GM21367 (cell line): ENCODE results near the gene TRPM6.

Source experiments
- ATAC-seq: cut with Tn5 transposase; IDR thresholded peaks from one replicate; pipeline ENCODE4 v1.9.1; 2021; ENCODE audit not compliant: unreplicated experiment

TRPM6 gene

GRCh38 chr9:74777136-74777879 is 110.4 kb downstream of the TRPM6 start:
- ATAC-seq, result peak; percentile 72

DNA sequence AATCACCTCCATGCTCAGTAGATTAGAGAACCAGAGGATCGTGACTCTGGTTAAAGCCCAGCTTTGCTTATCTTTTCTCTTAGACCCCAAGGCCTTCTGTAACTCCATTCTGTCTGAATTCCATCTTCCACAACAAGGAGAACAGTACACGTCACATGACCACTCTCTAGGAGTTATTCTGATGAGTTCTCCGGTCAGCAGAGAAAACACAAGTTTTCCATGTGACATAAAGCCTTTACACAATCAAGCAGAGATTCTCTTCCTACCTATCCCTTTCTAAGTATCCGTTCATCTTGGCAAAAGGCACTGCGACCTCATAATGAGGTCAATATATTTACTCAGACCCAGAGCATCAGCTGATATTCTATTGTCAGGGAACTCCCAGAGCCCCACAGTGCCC is 112.3 kb downstream of the TRPM6 start:
- ATAC-seq, result no peak

- ATAC-seq, result peak; percentile 53
Measured at GRCh38 chr9:74773886-74774479, 113.7 kb downstream of the TRPM6 start.

DNA sequence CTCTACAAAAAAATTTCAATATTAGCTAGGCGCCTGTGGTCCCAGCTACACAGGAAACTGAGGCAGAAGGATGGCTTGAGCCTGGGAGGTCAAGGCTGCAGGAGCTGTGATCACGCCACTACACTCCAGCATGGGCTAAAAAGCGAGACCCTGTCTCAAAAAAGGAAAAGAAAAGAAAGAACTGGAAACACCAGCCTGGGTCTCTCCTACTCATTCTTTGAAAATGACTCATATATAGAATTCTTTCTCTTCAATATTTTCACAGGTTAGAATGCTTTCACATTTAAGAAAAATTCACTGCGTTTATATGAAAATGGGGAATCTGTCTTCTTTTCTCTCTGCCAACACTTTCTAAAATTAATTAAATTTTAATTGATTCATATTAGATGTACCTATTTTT is 115.6 kb downstream of the TRPM6 start:
- ATAC-seq, result no peak

DNA sequence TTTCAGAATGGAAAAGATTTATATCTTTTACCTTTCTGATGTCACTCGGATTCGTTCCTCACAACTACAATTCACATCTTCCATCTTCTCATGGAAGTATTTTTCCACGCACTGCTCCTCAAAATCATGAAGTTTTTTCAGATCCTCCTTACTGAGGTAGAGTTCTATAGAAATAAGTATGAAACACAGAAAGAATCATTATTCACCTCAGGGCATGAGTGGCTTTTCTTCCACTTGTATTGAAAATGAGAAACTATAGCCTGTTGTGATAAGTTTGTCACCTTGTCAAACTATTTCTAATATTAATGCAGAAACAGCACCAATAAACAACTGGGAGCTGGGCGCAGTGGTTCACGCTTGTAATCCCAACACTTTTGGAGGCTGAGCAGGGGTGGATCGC is 116.0 kb downstream of the TRPM6 start:
- ATAC-seq, result no peak

DNA sequence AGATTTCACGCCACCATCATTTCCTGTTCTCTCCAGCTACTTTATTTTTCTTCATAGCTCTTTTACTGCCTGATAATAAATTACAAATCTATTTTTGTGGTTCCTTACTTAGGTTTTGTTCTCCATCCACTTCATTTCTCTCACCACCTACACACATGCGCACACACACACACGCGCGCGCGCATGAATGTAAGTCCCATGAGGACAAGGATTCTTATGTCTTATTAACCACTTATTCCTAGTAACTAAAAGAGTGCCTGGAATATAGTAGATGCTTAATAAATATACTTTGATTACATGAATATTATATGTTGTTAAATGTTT is 116.5 kb downstream of the TRPM6 start:
- no peak for ATAC-seq

DNA sequence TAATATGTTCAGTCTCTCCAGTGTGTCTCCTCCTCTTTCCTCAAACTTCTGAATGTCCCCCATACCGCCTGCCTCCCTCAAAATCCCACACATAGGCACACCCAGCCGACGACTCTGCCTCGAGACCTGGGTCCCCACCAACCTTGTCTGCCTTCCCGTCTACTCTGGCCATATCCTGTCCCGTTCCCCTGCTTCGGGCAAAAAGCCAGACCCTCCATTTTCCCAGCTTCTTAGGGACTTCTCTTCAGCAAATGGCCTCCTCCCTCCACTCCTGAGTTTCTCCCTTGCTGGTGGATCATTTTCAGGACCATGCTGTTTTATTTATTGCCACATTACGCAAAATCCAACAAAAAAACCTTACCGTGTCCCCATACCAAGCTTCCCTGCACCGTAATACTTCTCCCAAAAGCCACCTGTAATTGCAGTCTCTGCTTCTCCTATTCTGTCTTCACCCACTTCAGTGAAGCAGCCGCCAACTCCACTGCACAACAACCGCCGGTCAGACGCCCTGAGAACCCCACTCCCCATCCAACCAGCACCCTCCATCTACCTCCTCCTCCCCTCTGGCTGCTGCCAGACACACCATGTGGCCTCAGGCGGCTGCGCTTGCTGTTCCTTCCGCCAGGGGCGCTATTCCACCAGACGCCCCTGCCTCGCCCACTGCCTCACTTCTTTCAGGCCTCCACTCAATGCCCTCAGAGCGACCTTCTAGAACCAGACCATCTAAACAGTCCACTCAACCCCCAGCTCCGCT is 117.0 kb downstream of the TRPM6 start:
- peak; percentile 59 for ATAC-seq

DNA sequence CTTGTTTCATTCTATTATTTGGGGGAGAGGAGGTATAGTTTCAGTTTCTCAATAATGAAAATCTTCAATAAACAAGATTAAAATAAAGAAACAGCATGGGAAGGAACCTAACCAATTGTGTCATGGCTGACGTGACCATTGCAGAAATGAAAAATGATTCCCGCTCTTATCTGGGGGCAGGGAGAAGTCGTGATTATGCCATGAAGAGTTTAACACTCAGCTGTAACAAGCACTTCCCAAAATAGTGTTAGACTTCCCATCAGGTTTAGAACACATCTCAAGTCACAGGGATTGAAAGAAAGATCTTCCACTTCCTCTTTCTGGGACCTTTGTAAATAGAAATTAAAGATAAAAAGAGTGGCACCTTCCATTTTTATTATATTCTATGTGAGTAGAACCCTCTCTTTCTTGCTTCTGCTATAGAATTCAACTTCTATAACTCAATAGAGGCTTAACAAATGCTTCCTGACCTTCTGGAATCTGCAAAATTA is 122.2 kb downstream of the TRPM6 start:
- ATAC-seq, result no peak

GRCh38 chr9:74762950-74763349 is 124.8 kb downstream of the TRPM6 start:
- ATAC-seq, result no peak

GRCh38 chr9:74760031-74760700 is 127.6 kb downstream of the TRPM6 start:
- ATAC-seq, result no peak

DNA sequence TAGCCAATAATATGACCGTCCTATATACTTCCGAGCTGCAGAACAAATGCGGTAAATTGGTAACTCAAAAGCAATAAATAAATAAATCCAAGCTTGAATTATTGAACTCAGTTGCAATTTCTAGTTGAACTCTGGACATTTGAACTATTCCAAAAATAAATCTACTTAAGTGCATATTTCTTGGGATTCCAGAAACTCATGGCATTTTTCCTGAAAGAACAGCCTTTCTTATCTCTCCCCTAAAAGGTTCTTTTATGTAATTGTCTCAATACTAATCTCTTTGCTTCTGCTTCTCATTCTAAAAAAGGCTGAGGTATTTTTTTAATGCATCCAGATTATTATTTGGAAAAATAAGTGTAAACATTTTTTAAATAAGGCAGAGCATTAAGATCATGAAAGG is 131.7 kb downstream of the TRPM6 start:
- ATAC-seq, result no peak

GRCh38 chr9:74755355-74755754 is 132.4 kb downstream of the TRPM6 start:
- no peak for ATAC-seq

DNA sequence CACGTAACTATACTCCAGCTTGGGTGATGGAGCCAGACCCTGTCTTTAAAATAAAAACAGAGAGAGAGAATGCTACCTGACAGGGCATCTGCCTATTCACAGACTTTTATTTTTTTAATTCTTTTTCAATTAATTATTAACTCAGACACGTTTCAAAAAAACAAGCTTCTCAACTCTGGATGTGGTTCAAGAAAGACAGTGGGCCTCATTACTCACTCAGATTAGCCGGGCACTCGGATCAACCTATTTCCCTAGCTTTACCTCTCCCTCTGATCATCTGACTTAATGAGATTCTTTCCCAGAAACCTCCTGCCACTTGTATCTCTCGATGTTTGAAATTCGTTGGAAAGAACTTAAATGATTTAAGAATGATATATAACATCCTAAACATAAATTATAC is 134.1 kb downstream of the TRPM6 start:
- ATAC-seq, result no peak

DNA sequence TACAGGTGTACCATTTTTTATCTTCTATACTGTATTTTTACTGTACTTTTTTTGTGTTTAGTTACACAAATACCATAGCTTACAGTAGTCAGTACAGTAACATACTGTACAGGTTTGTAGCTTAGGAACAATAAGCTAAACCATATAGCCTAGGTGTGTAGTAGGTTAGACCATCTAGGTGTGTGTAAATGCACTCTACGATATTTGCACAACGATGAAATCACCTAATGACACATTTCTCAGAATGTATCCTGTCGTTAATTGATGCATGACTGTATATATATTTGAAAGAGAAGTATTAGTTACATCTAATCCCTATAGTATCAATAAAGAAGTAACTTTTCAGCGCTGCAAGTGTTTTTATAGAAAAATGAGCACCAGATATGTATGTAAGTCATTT is 138.8 kb downstream of the TRPM6 start:
- ATAC-seq, result no peak

DNA sequence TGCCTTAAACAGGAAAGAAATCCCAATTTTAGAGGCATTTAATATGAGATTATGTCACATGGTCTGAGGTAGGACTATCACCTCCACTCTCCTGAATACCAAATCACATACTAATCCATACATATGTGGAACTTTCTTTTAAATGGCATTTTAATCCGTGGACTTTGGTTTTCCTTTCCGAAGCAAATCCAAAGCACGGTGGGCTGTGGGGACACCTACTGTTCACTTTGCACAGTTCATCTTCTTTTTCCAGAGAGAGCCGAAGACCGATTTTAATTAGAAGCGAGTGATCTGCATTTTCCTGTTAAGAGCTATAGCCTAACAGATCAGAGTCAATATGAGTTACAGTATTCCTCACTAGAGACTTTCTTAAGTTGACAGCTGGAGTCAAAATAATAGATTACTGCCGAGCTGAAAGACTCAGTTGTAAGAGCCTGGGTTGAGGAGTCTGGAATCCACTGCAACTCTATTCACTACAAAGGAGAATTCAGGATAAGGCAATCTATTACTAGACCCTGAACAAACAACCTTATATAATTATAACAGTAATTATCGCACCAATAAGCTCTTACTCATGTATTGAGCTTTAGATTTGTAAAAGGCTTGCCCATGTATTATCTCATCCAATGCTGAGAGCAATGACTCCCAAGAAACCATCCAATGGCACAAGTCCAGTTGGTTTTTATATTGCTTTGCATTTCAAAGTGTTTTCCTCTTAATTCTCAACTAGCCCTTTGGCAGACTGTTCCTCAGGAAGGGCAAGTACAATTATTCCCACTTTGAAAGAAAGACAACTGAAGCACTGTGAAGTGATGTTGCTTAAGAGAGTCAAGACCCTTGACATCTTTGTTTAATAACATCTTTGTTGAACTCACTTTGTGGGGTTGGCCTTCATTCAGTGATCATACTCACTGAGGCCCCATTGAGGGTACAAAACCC is 144.7 kb downstream of the TRPM6 start:
- peak; percentile 71 for ATAC-seq

GRCh38 chr9:74742191-74742790 is 145.4 kb downstream of the TRPM6 start:
- no peak for ATAC-seq

DNA sequence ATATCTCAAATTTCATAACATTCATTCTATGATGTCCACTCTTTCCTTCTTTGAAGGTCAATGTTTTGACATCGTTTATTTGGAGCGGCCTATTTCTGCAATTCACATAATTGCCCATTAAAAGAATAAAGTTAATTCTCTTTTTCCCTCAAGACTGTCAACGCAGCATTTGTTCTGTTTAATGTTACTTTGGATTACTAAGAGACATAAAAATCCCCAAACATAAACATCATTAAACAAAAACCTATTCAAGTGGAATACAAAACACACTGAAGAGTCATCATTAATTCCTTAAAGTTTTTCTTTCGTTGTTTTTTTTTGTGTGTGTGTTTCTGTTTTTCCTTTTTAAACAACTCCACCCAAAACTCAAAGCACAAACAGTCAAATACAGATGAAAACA is 151.1 kb downstream of the TRPM6 start:
- no peak for ATAC-seq

DNA sequence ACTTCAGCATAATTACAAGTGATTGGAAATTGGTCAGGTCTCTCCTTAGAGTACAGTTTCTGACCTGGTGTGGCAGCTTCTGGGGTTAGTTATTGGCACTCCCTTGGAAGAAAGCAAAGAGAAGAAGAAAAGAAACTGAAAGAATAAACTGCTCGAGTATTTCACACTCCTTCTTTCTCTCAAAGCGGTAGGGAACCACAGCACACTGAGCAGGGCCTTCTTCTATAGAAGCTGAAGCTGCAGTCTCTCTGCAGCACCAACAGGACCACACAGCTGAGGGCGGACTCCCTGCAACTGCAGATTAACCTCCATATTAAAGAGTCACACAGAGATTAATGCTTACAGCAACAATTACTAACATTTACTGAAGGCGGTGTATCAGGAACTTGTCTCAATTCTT is 152.0 kb downstream of the TRPM6 start:
- peak; percentile 71 for ATAC-seq

- ATAC-seq, result no peak
Measured at GRCh38 chr9:74729136-74729695, 158.5 kb downstream of the TRPM6 start.

DNA sequence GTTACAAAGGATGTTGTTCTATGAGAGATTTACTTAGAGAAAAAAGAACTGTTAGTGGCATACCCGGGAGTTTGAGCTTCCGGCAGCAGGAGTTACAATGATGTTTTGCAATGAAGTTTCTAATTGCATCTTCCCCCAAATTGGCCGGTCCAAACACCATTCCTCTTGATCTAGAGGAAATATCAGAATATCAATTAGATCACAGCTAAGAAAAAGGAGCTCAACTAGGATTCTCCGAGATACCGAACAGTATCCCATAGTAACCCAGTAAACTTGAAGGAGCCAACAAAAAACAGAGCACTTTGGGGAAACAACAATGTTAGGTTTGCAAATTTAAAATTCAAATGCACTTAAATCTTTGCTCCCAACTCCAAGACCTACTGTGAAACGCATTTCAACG is 159.5 kb downstream of the TRPM6 start:
- ATAC-seq, result no peak
